Measurements from ENCODE around the gene VEZT. TPM values are rescaled to one million over a fixed set of nuclear protein-coding genes. Genes with fewer than 3 reads are reported as not detected.
"Not testable (repeated sequence)": the region's sequence is repeated elsewhere in the genome, so short reads cannot be mapped to it uniquely, and the experiment has no call there.

The VEZT gene
- total RNA-seq, 4 donors from 2014 or later: 76.5 to 121 (median 95.2) TPM

DNA sequence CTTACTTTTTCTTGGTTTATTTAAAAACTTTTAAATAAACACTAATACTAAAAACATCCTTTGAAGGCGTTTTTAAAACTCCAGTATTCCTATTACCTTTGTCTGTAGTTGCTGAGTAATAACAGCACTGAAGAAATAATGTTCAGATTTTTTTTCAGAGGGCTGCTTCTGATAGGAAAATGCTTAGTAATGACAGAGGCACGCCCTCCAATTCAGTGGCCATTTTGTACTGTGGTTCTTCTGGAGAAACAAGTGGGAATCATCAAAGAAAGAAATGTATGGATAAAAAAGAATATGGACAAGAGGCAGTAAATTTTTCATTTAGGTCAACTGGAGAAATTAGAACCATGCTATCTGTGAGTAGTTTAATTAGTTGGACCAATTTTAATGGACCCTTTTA lies 13.6 kb downstream of the VEZT start:
- no peak for DNase-seq

DNA sequence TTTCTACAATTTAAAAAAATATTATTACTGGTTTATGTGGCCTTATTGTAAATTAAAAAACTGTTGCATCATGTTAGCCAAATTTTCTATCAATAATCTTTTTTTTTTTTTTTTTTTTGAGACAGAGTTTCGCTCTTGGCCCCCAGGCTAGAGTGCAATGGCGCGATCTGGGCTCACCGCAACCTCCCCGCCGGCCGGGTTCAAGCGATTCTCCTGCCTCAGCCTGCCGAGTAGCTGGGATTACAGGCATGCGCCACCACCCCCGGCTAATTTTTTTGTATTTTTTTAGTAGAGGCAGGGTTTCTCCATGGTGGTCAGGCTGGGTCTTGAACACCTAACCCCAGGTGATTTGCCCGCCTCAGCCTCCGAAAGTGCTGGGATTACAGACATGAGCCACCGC lies 16.6 kb downstream of the VEZT start:
- H3K4me1 ChIP-seq, H3K4me3 ChIP-seq, H3K27me3 ChIP-seq, H3K36me3 ChIP-seq, DNase-seq, H3K9me3 ChIP-seq, H3K27ac ChIP-seq: not testable (repeated sequence)

More for the DNA sequence above, 13.6 kb downstream of the VEZT start:
- H3K4me1 ChIP-seq: no peaks in the 10 kb centered on the region
- peaks cover 0 to 4% (median 0%) of the 10 kb centered on the region in 3 donors for H3K36me3 ChIP-seq
- no peaks in the 10 kb centered on the region for H3K9me3 ChIP-seq
- no peak for TF ChIP-seq POLR2A (IDR thresholded peaks at IDR 0.05)
- TF ChIP-seq, protein P1, sequence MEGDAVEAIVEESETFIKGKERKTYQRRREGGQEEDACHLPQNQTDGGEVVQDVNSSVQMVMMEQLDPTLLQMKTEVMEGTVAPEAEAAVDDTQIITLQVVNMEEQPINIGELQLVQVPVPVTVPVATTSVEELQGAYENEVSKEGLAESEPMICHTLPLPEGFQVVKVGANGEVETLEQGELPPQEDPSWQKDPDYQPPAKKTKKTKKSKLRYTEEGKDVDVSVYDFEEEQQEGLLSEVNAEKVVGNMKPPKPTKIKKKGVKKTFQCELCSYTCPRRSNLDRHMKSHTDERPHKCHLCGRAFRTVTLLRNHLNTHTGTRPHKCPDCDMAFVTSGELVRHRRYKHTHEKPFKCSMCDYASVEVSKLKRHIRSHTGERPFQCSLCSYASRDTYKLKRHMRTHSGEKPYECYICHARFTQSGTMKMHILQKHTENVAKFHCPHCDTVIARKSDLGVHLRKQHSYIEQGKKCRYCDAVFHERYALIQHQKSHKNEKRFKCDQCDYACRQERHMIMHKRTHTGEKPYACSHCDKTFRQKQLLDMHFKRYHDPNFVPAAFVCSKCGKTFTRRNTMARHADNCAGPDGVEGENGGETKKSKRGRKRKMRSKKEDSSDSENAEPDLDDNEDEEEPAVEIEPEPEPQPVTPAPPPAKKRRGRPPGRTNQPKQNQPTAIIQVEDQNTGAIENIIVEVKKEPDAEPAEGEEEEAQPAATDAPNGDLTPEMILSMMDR (IDR thresholded peaks at IDR 0.05): no peak
- no peak overlapping the region for H3K4me3 ChIP-seq
- H3K27ac ChIP-seq: no peak overlapping the region
- H3K27me3 ChIP-seq: no peaks in the 10 kb centered on the region

DNA sequence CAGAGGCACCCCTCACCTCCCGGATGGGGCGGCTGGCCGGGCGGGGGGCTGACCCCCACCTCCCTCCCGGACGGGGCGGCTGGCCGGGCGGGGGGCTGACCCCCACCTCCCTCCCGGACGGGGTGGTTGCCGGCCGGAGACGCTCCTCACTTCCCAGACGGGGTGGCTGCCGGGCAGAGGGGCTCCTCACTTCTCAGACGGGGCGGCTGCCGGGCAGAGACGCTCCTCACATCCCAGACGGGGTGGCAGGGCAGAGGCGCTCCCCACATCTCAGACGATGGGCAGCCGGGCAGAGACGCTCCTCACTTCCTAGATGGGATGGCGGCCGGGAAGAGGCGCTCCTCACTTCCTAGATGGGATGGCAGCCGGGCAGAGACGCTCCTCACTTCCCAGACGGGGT lies 18.0 kb downstream of the VEZT start:
- not testable (repeated sequence) for H3K4me3 ChIP-seq, H3K27me3 ChIP-seq, H3K27ac ChIP-seq, DNase-seq, H3K9me3 ChIP-seq, H3K36me3 ChIP-seq, H3K4me1 ChIP-seq

DNA sequence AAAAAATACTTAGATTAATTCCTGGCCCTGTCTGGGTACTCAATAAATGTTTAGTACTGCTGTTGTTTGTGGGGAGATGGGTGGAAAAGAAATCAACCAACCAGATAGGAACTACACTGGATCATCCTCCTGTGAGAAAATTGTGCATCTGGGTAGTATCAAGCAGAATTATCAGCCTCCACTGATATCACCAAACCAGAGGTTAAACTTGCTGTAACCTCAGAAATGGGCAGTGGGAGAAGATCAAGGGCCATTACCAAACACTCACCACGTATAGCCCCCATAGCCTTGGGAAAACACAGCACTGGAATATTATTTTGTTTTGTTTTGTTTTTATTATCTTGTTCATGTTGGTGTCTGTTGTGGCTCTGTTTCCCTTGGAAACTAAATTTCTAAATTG lies 19.7 kb downstream of the VEZT start:
- Histone ChIP-seq H3K4me3 (no peak overlapping the region), H3K4me1 (no peaks in the 10 kb centered on the region), H3K27ac (no peak overlapping the region), H3K9me3 (no peaks in the 10 kb centered on the region), H3K36me3 (peaks cover 0 to 9% (median 0%) of the 10 kb centered on the region in 3 donors), H3K27me3 (no peaks in the 10 kb centered on the region)
- DNase-seq: no peak
- TF ChIP-seq, protein P1 (IDR thresholded peaks at IDR 0.05): no peak
- TF ChIP-seq POLR2A (IDR thresholded peaks at IDR 0.05): no peak

DNA sequence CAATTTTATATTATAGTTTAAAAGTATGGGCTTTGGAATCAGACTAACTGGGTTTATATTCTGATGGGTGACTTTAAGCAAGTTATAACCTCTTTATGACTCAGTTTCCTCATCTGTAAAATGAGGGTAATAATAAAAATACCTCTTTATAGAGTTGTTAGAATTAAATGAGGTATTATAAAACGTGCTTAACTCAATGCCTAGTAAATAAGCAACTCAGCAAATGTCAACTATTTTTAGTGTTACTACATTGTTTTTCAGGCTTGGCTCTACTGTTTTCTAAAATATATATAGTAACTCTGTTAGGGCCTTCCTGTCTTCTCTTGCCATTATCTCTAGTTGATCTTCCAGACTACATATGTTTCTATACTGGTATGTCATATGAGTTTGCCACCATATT lies 20.5 kb downstream of the VEZT start:
- no peak for DNase-seq
- H3K27ac ChIP-seq: no peak overlapping the region
- H3K36me3 ChIP-seq: peaks cover 0 to 13% (median 0%) of the 10 kb centered on the region in 3 donors
- TF ChIP-seq, protein P1 (IDR thresholded peaks at IDR 0.05): no peak
- no peak for TF ChIP-seq POLR2A (IDR thresholded peaks at IDR 0.05)
- H3K27me3 ChIP-seq: no peaks in the 10 kb centered on the region
- no peak overlapping the region for H3K4me3 ChIP-seq
- H3K4me1 ChIP-seq: no peaks in the 10 kb centered on the region
- no peaks in the 10 kb centered on the region for H3K9me3 ChIP-seq

DNA sequence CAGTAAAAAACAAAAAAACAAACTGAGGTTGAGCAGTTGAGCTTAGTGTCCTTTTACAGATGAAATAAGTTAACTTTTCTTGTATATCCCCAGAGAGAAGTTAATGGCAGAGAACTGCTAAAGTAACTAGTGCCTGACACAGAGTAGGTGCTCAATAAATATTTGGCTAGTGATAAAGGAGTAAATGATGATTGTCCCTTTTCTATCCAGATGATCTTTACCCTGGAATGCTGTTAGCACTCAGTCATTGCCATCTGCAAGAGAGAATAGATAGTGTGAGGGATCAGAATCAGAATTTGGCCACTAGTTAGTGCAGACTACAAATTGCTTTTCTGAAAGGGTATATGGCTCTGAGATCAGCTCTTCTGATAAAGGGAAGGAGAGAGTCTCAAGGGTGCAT lies 21.6 kb downstream of the VEZT start:
- no peaks in the 10 kb centered on the region for H3K27me3 ChIP-seq

DNA sequence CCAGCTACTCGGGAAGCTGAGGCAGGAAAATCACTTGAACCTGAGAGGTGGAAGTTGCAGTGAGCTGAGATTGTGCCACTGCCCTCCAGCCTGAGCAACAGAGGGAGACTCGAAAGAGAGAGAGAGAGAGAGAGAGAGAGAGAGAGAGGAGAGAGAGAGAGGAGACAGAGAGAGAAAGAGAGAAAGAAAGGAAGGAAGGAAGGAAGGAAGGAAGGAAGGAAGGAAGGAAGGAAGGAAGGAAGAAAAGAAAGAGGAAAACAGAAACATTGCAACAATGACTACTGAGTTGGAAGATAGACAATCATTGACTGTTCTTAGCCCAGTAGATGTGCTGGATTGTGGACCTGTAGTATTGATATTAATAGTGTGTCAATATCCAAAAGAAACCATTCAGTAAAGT lies 22.2 kb downstream of the VEZT start:
- not testable (repeated sequence) for H3K9me3 ChIP-seq, DNase-seq, H3K4me3 ChIP-seq, H3K36me3 ChIP-seq, H3K27me3 ChIP-seq, H3K27ac ChIP-seq, H3K4me1 ChIP-seq

More for the DNA sequence above, 21.6 kb downstream of the VEZT start:
- no peaks in the 10 kb centered on the region for H3K9me3 ChIP-seq
- peaks cover 0 to 12% (median 0%) of the 10 kb centered on the region in 3 donors for H3K36me3 ChIP-seq
- DNase-seq: no peak
- no peak overlapping the region for H3K4me3 ChIP-seq
- no peaks in the 10 kb centered on the region for H3K4me1 ChIP-seq
- TF ChIP-seq POLR2A (IDR thresholded peaks at IDR 0.05): no peak
- TF ChIP-seq, protein P1 (IDR thresholded peaks at IDR 0.05): no peak
- no peak overlapping the region for H3K27ac ChIP-seq
